ENCODE results near the gene EPN2.

EPN2 gene

GRCh38 chr17:19331134-19331533 lies 94.0 kb downstream of the EPN2 start:
- DNase-seq (ENCODE audit: low read depth in 3 of 3), result no peak

GRCh38 chr17:19331543-19332245 lies 94.5 kb downstream of the EPN2 start:
- no peak for DNase-seq (ENCODE audit: low read depth in 3 of 3)

GRCh38 chr17:19332371-19333131 lies 95.4 kb downstream of the EPN2 start:
- DNase-seq (ENCODE audit: low read depth in 3 of 3), result peak in 1 of 3 experiments; percentile 14

DNA sequence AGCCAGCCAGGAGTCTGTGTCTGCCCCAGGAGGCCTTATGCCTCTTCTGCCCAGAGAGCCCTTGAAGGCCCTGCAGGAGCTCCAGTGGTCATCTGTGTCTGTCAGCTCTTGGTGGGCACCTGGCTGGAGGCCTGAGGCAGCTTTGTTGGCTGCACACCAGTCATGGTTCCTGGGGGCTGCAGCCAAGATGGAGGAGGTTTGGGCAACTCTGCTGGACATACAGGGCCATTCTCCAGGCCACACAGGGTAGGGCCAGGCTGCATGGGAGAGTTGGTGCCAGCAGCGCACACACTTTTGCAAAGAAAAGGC lies 95.9 kb downstream of the EPN2 start:
- no peak for DNase-seq (ENCODE audit: low read depth in 3 of 3)

DNA sequence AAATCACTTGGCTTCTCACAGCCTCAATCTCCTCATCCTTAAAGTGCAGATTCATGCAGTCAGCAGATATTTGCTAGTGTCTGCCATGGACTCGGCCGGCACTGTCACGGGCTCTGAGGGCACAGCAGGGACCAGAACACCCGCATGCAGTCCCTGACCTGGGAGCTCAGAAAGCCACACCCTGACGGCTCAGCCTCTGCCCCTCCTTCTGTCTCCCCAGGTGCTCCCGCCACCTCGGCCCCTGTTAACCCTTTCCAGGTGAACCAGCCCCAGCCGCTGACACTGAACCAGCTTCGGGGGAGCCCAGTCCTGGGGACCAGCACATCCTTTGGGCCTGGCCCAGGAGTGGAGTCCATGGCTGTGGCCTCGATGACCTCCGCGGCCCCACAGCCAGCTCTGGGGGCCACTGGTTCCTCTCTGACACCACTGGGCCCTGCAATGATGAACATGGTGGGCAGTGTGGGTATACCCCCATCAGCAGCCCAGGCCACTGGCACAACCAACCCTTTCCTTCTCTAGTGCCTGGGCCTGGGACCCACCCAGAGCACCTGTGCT lies 96.6 kb downstream of the EPN2 start:
- DNase-seq (ENCODE audit: low read depth in 3 of 3), result no peak

- DNase-seq (ENCODE audit: low read depth in 3 of 3), result no peak
Measured at GRCh38 chr17:19334331-19334730, 97.2 kb downstream of the EPN2 start.

DNA sequence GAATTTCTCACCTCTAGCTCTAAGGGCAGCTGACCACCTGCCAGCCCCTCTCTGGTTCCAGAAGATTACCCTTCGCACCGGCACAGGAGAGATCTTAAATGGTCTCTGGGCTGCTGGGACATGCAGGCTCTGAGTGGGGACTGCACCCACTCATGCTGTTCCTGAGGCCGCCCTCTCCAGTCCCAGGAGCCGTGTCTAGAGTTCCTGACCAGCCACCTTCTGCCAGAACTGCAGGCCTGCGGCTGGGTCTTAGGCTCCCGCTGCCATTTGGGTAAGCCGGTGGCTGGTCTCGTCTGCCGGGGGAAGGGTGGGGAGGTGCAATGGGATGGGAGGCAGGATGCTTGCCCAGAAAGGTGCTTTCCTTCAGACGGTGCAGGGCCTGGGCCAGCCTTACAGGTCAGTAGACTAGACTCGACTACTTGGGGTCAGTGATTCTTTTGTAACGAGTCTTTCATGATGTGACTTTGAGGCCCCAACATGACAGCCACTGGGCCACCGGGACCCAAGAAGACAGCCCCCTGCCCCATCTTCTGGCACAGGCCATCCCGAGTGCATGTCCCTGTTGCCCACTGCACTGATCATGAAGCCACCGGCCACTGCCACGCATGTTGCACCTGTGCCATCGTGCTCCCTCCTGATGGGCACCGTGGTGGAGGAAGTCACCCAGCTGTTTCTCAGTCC lies 98.9 kb downstream of the EPN2 start:
- DNase-seq (ENCODE audit: low read depth in 3 of 3), result no peak

DNA sequence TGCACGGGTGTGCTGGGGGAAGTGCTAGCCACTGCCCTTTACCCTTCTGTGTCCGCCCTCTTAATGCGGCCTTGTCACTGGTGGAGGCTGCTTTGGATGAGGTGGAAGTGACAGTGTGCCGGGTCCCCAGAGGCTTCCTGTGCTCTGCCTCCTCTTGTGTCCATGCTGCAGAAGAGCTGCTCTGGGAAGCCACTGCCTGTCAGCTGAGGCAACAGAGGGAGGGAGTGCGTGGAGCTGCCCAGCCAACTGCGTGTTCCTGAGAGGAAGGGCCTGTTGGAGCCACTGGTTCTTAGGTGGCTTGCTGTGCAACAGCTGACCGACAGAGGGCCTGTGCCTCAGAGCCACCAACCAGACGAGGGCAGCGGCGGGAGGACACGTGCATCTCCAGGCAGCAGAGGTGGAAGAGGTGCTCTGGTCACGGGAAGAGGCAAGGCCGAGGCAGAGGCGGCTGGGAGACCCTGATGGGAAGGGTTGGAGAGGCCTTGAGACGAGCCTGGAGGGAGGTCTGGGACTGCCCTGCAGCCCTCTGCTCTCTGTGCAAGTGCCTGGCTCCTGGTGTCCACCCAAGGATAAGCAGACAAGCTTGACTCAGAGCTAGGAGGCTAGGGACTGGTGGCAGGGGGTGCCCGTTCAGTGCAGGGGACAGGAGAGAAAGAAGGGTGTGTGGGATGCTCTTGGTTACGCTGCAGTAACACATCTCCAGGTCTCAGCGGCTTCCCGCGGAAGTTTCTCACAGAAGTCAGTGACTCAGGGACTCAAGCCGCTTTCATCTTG lies 100.0 kb downstream of the EPN2 start:
- no peak for DNase-seq (ENCODE audit: low read depth in 3 of 3)

DNA sequence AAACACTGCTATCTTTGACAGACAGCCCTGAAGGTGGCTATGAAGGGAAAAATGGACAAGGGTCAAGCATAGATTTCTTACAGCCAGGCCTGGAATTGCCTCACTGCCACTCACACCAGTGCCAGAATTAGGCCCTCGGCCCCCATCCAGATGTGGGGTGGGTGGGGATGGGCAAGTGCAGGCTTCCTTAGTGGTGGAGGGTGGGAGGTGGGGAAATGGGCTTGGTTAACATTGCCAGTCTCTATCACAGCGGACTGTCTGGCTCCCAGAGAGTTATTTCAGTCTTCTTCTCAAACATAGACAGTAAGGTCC lies 100.5 kb downstream of the EPN2 start:
- no peak for DNase-seq (ENCODE audit: low read depth in 3 of 3)

GRCh38 chr17:19338031-19338990 lies 101.1 kb downstream of the EPN2 start:
- DNase-seq (ENCODE audit: low read depth in 3 of 3), result peak; percentile 32 to 63 (median 34)

- DNase-seq (ENCODE audit: low read depth in 3 of 3), result no peak
Measured at GRCh38 chr17:19339341-19339815, 102.2 kb downstream of the EPN2 start.

GRCh38 chr17:19341211-19341631 lies 104.1 kb downstream of the EPN2 start:
- DNase-seq (ENCODE audit: low read depth in 3 of 3), result no peak

DNA sequence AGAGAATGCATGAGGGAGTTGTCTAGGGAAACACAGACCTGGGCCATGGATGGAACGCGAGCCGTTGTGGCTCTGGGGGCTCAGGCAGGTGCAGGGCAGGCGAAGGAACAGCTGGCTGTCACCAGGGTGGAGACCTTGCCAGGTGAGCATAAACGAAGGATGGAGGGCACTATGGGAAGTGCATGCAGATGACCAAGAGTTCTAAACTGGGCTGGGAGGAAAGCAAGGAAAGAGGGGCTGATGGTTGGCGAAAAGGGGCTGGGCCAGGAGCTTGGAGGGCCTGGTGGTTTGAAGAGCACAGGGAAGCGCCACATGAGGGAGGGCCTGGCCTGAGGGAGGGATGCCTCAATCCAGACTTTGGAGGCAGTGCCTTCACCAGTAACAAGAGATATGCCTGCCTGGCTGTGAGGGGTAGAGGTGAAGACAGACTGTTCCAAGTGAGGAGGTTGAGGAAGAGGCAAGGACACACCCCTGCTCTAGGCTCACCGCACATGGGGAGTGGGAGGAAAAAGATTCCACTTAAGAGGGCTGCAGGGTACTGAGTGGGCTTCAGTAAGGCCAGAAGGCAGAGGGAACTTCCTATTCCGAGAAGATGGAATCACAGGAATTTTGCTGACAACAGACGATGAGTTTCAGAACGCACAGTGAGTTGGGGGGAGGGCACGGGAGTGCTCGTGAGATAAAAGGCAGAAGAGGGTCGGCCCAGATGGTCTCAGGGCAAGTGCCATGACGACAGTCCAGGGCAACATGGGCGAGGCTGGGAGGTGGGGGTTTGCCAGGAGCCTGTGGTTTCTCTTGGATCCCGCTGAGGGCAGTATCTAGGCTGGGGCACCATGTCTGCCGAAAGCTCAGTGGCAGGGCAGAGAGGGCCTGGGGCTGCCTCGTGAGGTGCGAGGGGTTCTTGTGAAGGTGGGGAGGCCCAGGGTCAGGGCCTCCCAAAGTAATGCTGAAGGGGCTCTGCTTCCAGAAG lies 104.8 kb downstream of the EPN2 start:
- no peak for DNase-seq (ENCODE audit: low read depth in 3 of 3)

DNA sequence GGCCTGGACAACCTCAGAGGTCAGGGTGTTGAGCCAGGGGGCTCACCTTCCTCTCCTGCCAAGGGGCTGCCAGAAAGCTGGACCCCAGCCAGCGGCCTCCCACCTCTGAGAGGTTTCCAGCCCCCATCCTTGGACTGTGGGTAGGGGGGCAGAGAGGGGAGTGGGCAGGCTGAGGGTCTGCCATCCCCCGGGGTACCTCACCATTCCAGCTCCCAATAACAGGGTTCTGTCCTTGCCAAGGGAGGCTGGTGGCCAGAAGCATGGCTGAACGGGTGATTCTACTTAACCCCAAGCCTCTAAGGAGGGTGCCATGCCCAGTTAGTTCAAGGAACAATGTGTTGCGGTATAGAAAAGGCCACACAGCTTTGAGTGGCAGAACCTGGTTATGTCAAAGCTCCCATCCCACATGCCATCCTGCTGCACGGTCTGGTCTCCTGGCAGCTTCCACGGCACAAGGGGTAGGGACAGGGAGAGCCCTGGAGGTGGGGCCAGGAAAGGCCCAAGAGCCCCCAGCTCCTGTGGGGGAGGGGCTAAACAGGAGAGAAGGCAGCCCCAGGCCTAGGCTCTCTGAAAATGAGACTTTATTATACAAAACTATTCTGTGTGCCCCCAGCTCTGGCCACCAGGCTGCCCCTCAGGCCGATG lies 105.6 kb downstream of the EPN2 start:
- no peak for DNase-seq (ENCODE audit: low read depth in 3 of 3)

GRCh38 chr17:19343256-19343630 lies 106.1 kb downstream of the EPN2 start:
- no peak for DNase-seq (ENCODE audit: low read depth in 3 of 3)

DNA sequence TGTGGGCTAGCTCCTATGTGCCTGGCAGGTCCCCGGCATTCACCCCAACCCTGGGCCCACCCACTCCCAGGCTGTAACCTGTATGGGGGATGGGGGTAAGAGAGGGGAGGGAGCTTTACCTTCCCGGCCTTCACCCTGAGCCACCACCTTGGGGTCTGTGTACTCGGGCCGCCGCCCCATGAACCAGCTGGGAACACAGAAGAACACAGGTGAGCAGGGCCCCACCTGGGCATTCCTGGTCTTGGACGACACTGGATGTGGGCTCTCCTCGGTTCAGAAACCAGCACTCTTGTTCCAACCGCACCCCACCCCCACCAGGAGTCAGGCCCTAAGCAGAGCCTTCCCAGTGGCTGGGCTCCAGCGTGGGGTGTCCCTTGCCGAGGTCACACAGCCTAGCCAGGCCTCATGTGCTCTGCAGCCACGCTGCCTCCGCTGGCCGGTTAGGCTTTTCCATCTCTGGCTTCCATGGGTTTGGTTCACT lies 106.5 kb downstream of the EPN2 start:
- no peak for DNase-seq (ENCODE audit: low read depth in 3 of 3)

- no peak for DNase-seq (ENCODE audit: low read depth in 3 of 3)
Measured at GRCh38 chr17:19344311-19345066, 107.3 kb downstream of the EPN2 start.

GRCh38 chr17:19345067-19345460 lies 107.9 kb downstream of the EPN2 start:
- no peak for DNase-seq (ENCODE audit: low read depth in 3 of 3)

Data from stimulated activated CD4-positive, alpha-beta T cell treated with anti-CD3 and anti-CD28 coated beads, TNF-alpha, amount 100 ng/mL, for 24 hours (primary cell).